Activated T-cell treated with anti-CD3 and anti-CD28 coated beads, Interleukin-2, amount 50 U/mL, for 24 hours (primary cell): ENCODE data around the gene TGIF2.
"Not testable (repeated sequence)": the region's sequence is repeated elsewhere in the genome, so short reads cannot be mapped to it uniquely, and the experiment has no call there.

Experiments used
- DNase-seq: peaks from one replicate; pipeline ENCODE4 v3.0.0-alpha.2; 2020
- H3K27ac Mint-ChIP-seq: 2 replicates; pipeline ENCODE4 v1.8.0; 2020; ENCODE audit warnings: mild to moderate bottlenecking, mixed read lengths
- H3K27me3 Mint-ChIP-seq: 2 replicates; pipeline ENCODE4 v1.8.0; 2020; ENCODE audit warnings: mixed read lengths
- H3K36me3 Mint-ChIP-seq: 2 replicates; pipeline ENCODE4 v1.8.0; 2020; ENCODE audit warnings: low read depth, mixed read lengths
- H3K4me1 Mint-ChIP-seq: 2 replicates; pipeline ENCODE4 v1.8.0; 2020; ENCODE audit warnings: low read depth, mixed read lengths
- H3K4me3 Mint-ChIP-seq: 2 replicates; pipeline ENCODE4 v1.8.0; 2020; ENCODE audit warnings: mild to moderate bottlenecking, moderate library complexity, mixed read lengths
- H3K9me3 Mint-ChIP-seq: 2 replicates; pipeline ENCODE4 v1.8.0; 2020; ENCODE audit warnings: mixed read lengths

TGIF2 gene

DNA sequence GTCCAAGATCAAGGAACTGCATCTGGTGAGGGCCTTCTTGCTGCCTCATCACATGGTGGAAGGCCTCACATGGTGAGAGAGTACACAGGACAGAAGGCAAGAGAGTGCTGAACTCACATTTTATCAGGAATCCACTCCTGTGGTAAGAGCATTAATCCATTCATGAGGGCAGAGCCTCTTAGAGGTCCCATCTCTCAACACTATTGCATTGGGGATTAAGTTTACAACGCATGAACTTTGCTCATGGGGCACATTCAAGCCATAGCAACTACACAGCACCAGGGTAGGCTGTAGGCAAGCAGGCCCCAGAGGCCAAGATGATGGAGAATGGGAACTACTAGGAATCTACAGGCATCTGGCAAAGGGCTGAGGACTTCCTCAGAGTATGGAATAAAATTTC, 10.0 kb upstream of the TGIF2 start:
- DNase-seq, result no peak
- Mint-ChIP-seq H3K9me3 (peaks cover 5% of the 10 kb centered on the region), H3K36me3 (peaks cover 3% of the 10 kb centered on the region), H3K27me3 (no peaks in the 10 kb centered on the region), H3K4me3 (no peak overlapping the region), H3K27ac (no peak overlapping the region), H3K4me1 (peaks cover 3% of the 10 kb centered on the region)

DNA sequence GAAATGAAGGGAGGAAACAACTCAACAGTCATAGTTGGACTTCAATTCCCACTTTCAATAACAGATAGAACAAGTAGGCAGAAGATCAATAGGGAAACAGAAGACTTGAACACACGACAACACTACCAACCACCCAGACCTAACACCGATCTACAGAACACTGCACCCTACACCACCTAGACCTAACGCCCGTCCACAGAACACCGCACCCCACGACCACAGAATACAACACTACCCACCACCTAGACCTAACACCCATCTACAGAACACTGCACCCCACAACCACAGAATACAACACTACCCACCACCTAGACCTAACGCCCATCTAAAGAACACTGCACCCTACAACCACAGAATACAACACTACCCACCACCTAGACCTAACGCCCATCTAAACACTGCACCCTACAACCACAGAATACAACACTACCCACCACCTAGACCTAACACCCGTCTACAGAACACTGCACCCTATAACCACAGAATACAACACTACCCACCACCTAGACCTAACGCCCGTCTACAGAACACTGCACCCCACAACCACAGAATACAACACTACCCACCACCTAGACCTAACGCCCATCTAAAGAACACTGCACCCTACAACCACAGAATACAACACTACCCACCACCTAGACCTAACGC, 9.2 kb upstream of the TGIF2 start:
- DNase-seq, H3K27ac Mint-ChIP-seq, H3K4me3 Mint-ChIP-seq: not testable (repeated sequence)

DNA sequence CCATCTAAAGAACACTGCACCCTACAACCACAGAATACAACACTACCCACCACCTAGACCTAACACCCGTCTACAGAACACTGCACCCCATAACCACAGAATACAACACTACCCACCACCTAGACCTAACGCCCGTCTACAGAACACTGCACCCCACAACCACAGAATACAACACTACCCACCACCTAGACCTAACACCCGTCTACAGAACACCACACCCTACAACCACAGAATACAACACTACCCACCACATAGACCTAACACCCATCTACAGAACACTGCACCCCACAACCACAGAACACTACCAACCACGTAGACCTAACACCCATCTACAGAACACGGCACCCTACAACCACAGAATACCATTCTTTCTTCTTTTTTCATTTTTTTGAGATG, 8.7 kb upstream of the TGIF2 start:
- H3K4me1 Mint-ChIP-seq, H3K4me3 Mint-ChIP-seq, H3K36me3 Mint-ChIP-seq, H3K9me3 Mint-ChIP-seq, H3K27ac Mint-ChIP-seq, H3K27me3 Mint-ChIP-seq, DNase-seq: not testable (repeated sequence)

More for the DNA sequence above, 9.2 kb upstream of the TGIF2 start:
- H3K9me3 Mint-ChIP-seq, H3K36me3 Mint-ChIP-seq, H3K27me3 Mint-ChIP-seq, H3K4me1 Mint-ChIP-seq: not testable (repeated sequence)

DNA sequence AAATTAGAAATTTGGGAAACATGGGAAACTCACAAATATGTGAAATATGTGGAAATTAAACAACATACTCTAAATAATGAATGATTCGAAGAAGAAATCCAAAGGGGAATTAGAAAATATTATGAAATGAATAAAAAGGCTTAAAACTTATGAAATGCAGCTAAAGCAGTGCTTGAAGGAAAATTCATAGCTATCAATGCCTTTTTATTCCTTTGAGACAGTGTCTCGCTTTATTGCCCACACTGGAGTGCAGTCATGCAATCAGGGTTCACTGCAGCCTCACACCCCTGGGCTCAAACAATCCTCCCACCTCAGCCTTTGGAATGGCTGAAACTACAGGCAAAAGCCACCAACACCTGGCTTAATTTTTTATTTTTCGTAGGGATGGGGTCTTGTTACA, 7.9 kb upstream of the TGIF2 start:
- DNase-seq, result no peak
- Mint-ChIP-seq H3K27me3 (no peaks in the 10 kb centered on the region), H3K27ac (no peak overlapping the region), H3K9me3 (peaks cover 5% of the 10 kb centered on the region), H3K4me3 (no peak overlapping the region), H3K36me3 (peaks cover 3% of the 10 kb centered on the region), H3K4me1 (peaks cover 3% of the 10 kb centered on the region)

DNA sequence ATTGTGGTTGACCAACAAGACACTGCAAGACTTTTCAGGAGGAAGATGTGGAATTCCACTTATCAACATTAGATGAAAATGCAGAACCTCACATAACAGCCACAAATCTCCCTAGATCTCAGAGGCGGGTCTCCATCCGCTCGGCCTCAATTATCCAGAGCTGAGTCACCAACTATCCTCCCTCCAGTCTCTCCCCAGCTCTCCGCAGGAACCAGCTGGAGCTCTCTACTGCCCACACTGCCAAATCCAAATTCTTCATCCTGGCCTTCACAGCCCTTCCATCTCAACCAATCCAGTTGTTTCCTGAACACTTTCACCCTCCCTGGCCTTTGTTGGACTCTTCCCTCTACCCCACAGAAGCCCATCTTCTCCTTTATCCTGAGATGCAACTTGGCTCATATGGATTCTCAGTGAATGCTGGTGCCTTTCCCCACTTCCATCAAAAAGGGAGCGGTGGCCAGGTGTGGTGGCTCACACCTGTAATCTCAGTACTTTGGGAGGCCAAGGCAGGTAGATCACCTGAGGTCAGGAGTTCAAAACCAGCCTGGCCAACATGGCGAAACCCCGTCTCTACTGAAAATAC, 3.5 kb upstream of the TGIF2 start:
- no peak overlapping the region for H3K27ac Mint-ChIP-seq
- DNase-seq, result no peak
- peaks cover 6% of the 10 kb centered on the region for H3K36me3 Mint-ChIP-seq
- H3K4me1 Mint-ChIP-seq, result peaks cover 22% of the 10 kb centered on the region
- H3K27me3 Mint-ChIP-seq, result no peaks in the 10 kb centered on the region
- no peak overlapping the region for H3K4me3 Mint-ChIP-seq
- H3K9me3 Mint-ChIP-seq, result peaks cover 2% of the 10 kb centered on the region

DNA sequence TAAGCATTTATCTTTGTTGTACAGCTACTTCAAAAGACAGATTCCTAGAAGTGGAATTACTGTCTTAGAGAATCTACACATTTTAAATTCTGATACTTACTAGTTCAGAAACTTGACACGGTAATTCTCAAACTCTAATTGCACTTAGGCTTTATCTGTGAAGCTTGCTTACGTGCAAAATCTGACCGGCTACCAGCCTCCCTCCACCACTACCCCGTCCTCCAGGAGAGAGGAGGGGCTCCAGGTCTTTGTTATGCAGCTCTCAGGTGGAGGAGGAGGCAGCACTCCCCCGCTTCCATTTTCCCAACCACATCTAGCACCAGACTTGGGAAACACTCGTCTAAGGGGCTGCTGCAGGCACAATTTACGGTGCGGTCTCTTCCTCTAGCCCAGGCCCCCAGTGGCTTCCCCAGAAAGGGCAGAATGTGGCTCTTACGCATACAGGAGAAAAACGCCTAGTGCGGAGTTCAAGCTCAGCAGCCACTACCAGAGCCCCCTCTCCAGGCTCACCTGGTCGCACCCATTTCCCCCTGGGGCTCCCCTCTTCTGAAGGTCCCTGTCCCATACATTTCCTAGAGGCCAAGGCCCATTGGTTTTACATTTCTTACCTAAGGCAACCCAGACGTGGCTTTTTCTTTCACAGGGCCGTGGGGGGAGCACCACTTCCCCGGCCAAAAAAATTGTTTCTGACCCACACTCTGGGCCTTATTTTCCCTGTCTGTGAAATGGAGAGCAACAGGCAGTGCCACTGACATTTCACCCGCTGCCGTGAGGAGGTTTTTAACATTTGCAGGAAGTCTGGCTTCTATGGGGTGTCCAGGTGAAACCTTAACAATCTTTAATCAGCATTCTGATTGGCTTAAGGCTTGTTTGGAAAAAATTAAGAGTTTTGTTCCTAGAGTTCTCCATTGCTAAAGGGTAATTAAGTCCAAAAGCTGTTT, 1.6 kb upstream of the TGIF2 start:
- DNase-seq, result no peak
- Mint-ChIP-seq H3K36me3 (peaks cover 23% of the 10 kb centered on the region), H3K27ac (peak overlapping the region; percentile 99), H3K4me1 (peaks cover 39% of the 10 kb centered on the region), H3K4me3 (peak overlapping the region; percentile 86), H3K9me3 (no peaks in the 10 kb centered on the region), H3K27me3 (no peaks in the 10 kb centered on the region)

DNA sequence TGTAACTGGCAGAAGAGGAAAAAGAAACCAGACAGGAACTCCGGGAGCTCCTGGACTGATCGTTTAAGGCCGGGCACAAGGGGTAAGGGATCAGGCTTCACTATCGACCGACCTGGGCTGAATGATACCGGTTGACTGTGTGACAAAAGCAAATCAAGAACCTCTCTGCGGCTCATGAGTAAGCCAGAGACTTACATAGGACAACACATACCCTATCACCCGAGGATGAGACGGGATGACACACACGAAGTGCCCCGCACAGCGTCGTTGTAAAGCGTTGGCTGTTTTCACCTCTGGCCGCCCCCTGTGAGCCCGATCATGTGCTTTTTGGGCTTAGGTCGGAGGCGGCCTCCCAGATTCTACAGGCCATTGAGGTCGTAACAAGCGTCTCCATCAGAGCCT, 695 bp upstream of the TGIF2 start:
- Mint-ChIP-seq H3K4me3 (peak overlapping the region; percentile 86), H3K36me3 (peaks cover 27% of the 10 kb centered on the region), H3K9me3 (no peaks in the 10 kb centered on the region), H3K4me1 (peaks cover 39% of the 10 kb centered on the region), H3K27ac (peak overlapping the region; percentile 99), H3K27me3 (no peaks in the 10 kb centered on the region)
- no peak for DNase-seq

DNA sequence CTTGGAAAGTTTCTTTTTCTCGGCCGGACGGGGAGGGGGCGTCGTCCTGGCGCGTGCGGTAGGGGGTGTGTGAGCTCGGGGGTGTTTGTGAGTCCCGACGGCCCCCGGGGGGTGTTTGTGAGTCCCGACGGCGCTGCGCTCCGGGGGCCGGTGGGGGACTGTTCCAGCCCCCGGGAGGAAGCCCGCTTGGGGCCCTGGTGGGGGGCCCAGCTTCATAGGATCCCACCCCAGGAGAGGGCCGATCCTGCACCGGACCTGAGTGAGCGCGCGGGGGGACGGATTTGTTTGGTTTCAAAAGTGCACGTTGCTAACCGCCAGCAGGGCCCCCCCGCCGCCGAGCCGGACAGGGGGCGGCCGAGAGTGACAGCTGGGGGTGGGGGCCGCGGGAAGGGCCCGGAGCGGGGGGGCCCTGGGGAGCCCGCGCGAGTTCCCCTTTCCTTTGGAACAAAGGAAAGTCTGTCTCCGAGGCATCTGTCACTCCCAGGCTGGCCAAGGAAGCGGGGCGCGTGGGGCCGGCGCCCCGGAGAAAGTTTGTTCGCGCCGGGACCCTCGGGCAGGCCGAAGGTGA, 485 bp downstream of the TGIF2 start:
- Mint-ChIP-seq H3K27ac (peak overlapping the region; percentile 75), H3K4me3 (peak overlapping the region; percentile 89), H3K36me3 (peaks cover 39% of the 10 kb centered on the region), H3K4me1 (peaks cover 44% of the 10 kb centered on the region), H3K9me3 (no peaks in the 10 kb centered on the region), H3K27me3 (no peaks in the 10 kb centered on the region)
- peak; percentile 63 for DNase-seq

DNA sequence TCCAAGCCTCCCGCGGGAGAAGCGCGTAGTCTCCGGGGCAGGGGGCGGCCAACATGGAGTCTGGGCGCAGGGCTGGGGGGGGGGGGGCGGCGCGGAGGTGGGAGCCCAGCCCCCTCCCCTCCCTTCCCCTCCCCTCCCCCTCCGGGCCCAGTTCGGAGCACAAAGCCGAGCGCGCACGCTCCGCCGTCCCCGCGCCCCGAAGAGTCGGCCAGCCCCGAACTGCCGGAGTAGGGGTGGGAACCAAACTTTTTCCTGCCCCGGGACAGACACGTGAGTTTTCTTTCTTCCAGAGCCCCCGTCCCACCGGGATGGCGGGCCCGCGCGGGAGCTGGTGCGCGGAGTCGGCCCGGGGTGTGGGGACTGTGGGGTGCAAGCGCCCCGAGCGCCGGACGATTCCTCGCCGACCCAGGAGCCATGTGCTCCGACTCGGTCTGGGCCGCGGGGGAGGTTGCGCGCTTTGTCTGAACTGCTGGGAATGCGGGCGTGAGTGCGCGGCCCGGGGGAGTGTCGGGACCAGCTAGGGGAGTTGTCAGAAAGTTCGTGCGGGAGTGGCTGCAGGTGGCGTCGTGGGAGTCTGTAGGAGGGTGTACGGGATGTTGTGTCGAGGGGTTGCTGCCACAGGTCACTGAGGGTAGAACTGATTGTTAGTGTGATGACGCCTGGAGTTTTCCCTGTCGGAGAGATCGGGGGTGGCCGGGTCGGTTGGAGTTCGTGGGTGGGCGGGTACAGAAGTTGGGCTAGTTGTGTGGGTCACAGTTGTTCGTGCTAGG, 1.2 kb downstream of the TGIF2 start:
- peak overlapping the region; percentile 89 for H3K4me3 Mint-ChIP-seq
- DNase-seq, result peak; percentile 71
- peaks cover 46% of the 10 kb centered on the region for H3K36me3 Mint-ChIP-seq
- peaks cover 45% of the 10 kb centered on the region for H3K4me1 Mint-ChIP-seq
- H3K9me3 Mint-ChIP-seq, result no peaks in the 10 kb centered on the region
- H3K27me3 Mint-ChIP-seq, result no peaks in the 10 kb centered on the region
- peak overlapping the region; percentile 94 for H3K27ac Mint-ChIP-seq

DNA sequence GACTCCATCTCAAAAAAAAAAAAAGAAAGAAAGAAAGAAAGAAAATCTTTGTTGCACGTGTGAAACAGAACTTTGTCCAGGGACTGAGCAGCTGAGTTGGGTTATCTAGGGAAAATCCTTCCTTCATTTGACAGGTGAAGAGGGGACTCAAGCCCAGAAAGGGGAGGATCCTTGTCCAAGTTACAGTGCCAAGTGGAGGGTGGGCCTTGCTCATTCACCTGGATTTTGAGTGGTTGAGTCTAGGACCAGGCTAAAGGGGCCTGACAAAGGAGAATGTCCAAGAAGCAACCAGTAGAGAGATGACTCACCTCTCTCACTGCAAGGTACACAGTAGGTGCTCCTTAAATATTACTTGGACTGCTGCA, 2.7 kb downstream of the TGIF2 start:
- H3K36me3 Mint-ChIP-seq, result peaks cover 59% of the 10 kb centered on the region
- peak overlapping the region; percentile 94 for H3K27ac Mint-ChIP-seq
- no peaks in the 10 kb centered on the region for H3K9me3 Mint-ChIP-seq
- H3K27me3 Mint-ChIP-seq, result no peaks in the 10 kb centered on the region
- H3K4me3 Mint-ChIP-seq, result peak overlapping the region; percentile 89
- no peak for DNase-seq
- peaks cover 53% of the 10 kb centered on the region for H3K4me1 Mint-ChIP-seq

DNA sequence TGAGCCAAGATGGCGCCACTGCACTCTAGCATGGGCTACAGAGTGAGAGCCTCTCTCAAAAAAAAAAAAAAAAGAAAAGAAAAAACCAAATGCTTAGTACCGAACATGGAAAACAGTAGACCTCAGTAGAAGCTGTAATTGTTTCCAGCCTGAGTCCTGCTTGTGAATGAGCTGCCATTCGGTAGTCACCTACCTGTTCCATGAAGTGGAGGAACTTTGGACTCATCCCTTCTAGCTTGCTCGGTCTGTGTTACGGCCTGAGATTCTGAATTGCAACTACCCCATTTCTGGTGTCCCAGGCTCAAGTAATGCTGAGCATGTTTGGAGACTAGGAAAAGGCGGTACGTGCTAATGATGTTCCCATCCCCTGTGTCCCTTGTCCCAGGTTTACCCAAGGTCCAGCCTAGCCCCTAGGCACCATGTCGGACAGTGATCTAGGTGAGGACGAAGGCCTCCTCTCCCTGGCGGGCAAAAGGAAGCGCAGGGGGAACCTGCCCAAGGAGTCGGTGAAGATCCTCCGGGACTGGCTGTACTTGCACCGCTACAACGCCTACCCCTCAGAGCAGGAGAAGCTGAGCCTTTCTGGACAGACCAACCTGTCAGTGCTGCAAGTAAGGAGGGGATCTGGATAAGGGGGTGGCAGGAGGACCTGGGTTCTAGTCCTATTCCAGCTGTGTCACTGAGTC, 5.1 kb downstream of the TGIF2 start:
- H3K27ac Mint-ChIP-seq, result peak overlapping the region; percentile 40
- H3K9me3 Mint-ChIP-seq, result no peaks in the 10 kb centered on the region
- no peak for DNase-seq
- H3K4me1 Mint-ChIP-seq, result peaks cover 48% of the 10 kb centered on the region
- H3K36me3 Mint-ChIP-seq, result peaks cover 82% of the 10 kb centered on the region
- H3K4me3 Mint-ChIP-seq, result no peak overlapping the region
- no peaks in the 10 kb centered on the region for H3K27me3 Mint-ChIP-seq

DNA sequence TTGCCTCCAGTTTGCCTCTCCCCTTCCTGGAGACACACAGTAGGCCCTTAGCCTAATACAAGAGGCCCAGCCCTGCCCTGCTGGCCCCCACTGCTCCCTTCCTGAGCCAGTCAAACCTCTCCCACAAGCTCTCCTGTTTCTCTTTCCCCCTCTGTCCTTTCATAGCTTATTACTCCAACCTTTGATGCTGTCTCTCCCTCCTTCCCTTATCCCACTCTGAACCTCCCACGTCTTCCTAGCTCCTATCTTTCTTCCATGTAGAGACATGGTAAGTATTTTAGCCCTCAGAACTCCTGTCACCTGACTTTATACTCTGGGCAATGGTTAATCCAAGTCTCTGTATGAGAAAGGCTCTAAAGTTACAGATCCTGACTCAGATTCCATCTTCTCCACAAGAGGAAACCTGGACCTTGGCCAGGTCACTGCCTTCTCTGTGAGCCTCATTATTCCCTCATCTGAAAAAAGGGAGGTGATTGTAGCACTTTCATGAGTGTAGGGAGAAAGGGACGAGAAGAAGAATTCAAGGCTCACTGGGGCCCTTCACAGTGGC, 6.7 kb downstream of the TGIF2 start:
- no peaks in the 10 kb centered on the region for H3K27me3 Mint-ChIP-seq
- peak overlapping the region; percentile 70 for H3K27ac Mint-ChIP-seq
- H3K9me3 Mint-ChIP-seq, result no peaks in the 10 kb centered on the region
- H3K4me3 Mint-ChIP-seq, result no peak overlapping the region
- no peak for DNase-seq
- H3K36me3 Mint-ChIP-seq, result peaks cover 87% of the 10 kb centered on the region
- peaks cover 45% of the 10 kb centered on the region for H3K4me1 Mint-ChIP-seq

DNA sequence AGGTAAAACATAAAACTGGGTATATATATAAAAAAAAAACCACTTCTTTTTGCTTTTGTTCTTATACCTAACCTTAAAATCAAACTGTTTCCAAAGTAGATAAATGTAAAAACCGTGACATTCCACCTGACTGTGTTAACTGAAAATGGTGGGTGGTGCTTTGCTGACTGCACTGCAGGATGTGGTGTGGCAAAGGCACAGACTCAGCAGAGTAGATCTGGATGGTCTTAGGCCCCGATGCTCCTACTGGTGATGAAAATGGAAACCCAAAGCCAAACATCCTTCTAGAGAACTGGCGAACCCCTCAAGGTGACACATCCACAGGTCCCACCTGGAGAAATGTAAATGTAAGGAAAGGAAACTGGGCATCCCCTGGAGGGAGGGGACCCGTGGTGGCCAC, 8.9 kb downstream of the TGIF2 start:
- Mint-ChIP-seq H3K4me3 (no peak overlapping the region), H3K27me3 (no peaks in the 10 kb centered on the region), H3K4me1 (peaks cover 40% of the 10 kb centered on the region), H3K9me3 (no peaks in the 10 kb centered on the region), H3K36me3 (peaks cover 91% of the 10 kb centered on the region), H3K27ac (peak overlapping the region; percentile 85)
- no peak for DNase-seq
